Glomerular visceral epithelial cell (primary cell): ENCODE measurements around the gene UTF1.

ENCODE experiments used
- DNase-seq: peaks from one replicate; pipeline ENCODE4 v3.0.0-alpha.2; 2016; ENCODE audit errors: extremely low spot score

Gene UTF1

GRCh38 chr10:133247681-133248333 lies 17.8 kb downstream of the UTF1 start:
- DNase-seq, result no peak

GRCh38 chr10:133248334-133248715 lies 18.3 kb downstream of the UTF1 start:
- no peak for DNase-seq

GRCh38 chr10:133249094-133249780 lies 19.2 kb downstream of the UTF1 start:
- DNase-seq, result no peak

- DNase-seq, result no peak
Measured at GRCh38 chr10:133249975-133250754, 20.1 kb downstream of the UTF1 start.

GRCh38 chr10:133251388-133252222 lies 21.6 kb downstream of the UTF1 start:
- DNase-seq, result no peak

GRCh38 chr10:133252223-133252552 lies 22.2 kb downstream of the UTF1 start:
- DNase-seq, result no peak

GRCh38 chr10:133253361-133253955 lies 23.4 kb downstream of the UTF1 start:
- DNase-seq, result no peak

- DNase-seq, result no peak
Measured at GRCh38 chr10:133254421-133255120, 24.6 kb downstream of the UTF1 start.

- DNase-seq, result no peak
Measured at GRCh38 chr10:133255323-133255722, 25.3 kb downstream of the UTF1 start.

- DNase-seq, result no peak
Measured at GRCh38 chr10:133257489-133258065, 27.6 kb downstream of the UTF1 start.

GRCh38 chr10:133258066-133258817 lies 28.2 kb downstream of the UTF1 start:
- DNase-seq, result no peak

GRCh38 chr10:133258818-133259601 lies 29.0 kb downstream of the UTF1 start:
- peak; percentile 98 for DNase-seq

- DNase-seq, result no peak
Measured at GRCh38 chr10:133259602-133259989, 29.6 kb downstream of the UTF1 start.

GRCh38 chr10:133260895-133261725 lies 31.1 kb downstream of the UTF1 start:
- DNase-seq, result no peak

GRCh38 chr10:133261726-133262325 lies 31.8 kb downstream of the UTF1 start:
- DNase-seq, result peak; percentile 75

GRCh38 chr10:133262696-133263095 lies 32.7 kb downstream of the UTF1 start:
- no peak for DNase-seq

GRCh38 chr10:133263674-133264073 lies 33.7 kb downstream of the UTF1 start:
- no peak for DNase-seq

- no peak for DNase-seq
Measured at GRCh38 chr10:133264461-133264860, 34.4 kb downstream of the UTF1 start.
